ENCODE data around the gene HLX.

The HLX gene

DNA sequence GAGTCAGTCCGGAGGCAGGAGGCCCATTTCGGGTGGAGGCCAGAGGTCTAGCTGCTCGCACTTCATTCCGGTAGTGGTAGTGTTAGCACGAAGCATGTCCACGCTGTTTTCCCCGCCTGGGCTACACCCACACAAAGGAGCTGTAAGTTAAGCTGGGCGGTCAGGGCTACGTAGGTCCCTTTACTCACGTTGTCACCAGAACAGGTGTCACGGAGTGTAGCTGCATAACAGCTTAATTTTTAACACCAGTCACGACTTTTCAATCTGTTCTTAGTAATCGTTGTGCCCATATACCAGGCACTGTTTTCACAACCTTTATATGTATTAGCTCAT lies 15.6 kb downstream of the HLX start:
- TF ChIP-seq, protein P1, sequence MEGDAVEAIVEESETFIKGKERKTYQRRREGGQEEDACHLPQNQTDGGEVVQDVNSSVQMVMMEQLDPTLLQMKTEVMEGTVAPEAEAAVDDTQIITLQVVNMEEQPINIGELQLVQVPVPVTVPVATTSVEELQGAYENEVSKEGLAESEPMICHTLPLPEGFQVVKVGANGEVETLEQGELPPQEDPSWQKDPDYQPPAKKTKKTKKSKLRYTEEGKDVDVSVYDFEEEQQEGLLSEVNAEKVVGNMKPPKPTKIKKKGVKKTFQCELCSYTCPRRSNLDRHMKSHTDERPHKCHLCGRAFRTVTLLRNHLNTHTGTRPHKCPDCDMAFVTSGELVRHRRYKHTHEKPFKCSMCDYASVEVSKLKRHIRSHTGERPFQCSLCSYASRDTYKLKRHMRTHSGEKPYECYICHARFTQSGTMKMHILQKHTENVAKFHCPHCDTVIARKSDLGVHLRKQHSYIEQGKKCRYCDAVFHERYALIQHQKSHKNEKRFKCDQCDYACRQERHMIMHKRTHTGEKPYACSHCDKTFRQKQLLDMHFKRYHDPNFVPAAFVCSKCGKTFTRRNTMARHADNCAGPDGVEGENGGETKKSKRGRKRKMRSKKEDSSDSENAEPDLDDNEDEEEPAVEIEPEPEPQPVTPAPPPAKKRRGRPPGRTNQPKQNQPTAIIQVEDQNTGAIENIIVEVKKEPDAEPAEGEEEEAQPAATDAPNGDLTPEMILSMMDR (IDR thresholded peaks at IDR 0.05): no peak

DNA sequence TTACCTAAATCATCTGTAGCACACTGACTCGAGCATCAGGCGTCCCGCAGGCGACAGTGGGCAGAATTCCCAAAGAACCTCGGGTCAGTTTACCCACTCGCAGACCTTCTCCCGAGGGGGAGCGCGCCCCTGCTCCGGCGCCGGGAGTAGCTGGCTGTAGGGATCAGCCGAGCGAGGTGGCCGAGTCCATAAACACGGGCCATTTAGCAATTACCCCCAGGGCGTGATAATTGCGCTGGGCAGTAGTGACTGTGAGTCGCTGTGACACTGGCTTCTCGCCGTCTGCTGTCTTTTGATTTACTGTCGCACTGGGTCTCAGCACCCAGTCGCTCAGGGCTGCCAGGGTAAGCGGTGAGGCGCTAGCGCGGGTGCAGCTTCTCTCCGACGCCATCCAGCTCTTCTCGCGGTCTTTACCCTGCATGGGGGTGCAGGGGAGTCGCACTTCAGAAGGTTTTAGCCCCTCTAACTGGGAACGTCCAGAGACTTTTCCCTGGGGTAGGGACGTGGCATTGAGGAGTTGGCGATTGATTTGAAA lies 16.2 kb downstream of the HLX start:
- TF ChIP-seq, protein P1 (IDR thresholded peaks at IDR 0.05): no peak

DNA sequence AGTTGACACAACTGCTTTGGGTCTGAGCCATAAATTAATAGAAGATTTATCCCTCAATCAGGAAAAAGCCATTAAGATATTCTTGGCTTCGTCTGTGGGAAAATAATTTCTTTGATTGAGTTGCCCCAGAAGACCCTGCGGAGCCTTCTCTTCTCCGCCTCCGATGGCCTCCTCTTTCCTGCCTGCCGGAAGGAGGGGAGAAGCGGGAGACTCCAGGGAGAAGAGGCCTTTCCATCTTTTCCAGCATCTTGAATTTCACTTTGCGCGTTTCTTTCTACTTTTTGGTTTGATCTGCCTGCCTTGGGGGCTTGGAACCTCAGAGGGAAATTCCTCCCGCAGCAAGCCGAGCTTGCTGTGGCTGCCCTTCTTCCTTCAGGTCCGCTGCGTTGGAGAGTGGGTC lies 16.8 kb downstream of the HLX start:
- TF ChIP-seq, protein P1 (IDR thresholded peaks at IDR 0.05): no peak

DNA sequence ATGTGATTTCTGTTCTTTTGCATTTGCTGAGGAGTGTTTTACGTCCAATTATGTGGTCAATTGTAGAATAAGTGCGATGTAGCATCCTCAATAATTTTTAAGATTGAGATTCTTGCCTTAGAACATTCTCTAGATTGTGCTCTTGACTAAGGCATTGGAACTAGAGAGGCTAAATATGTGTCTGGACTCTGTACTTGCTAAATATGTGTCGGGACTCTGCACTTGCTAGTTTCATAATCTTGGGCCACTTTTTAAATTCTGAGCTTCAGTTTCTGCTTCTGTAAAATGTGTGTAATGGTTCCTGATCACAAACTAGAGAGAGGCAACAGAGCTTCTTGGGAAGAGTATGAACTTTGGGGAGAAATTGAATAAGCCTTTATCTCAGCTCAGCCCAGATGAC lies 21.6 kb downstream of the HLX start:
- TF ChIP-seq, protein P1 (IDR thresholded peaks at IDR 0.05): no peak

DNA sequence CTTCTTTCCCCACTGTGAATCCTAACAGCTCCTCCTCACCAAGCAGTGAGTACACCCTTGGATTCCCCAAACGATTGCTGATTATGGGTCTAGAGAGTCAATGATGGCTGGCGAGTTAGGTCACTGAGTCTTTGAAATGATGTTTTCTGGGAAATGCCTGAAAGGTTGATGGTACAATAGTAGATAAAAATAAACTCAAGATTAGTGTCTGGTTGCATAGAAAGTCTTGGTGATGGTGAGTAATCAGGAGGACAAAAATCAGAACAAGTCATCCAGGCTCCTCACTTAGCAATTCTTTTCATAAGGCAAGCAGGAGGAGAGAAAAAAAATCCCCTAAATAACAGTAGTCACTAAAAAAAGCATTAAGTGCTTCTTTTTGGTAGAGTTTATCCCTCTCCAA lies 22.6 kb downstream of the HLX start:
- TF ChIP-seq, protein P1 (IDR thresholded peaks at IDR 0.05): no peak

DNA sequence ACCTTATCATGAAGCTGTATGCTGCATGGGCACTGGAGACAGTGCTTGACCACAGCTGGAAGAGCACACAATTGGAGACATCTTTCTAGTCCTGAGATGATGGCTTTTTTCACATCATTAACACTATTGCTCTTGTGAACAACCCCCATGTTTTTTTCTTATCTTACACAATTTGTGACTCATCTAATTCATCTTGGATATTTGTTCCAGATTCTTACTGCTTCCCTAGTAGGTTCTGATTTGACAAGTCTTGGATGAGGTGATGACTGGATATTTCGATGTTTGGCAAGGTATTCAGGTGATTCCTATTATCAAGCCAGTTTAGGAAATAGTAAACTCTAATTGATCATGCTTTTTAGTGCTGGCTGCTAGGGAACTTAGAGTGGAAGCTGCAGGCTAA lies 23.7 kb downstream of the HLX start:
- TF ChIP-seq, protein P1 (IDR thresholded peaks at IDR 0.05): no peak

DNA sequence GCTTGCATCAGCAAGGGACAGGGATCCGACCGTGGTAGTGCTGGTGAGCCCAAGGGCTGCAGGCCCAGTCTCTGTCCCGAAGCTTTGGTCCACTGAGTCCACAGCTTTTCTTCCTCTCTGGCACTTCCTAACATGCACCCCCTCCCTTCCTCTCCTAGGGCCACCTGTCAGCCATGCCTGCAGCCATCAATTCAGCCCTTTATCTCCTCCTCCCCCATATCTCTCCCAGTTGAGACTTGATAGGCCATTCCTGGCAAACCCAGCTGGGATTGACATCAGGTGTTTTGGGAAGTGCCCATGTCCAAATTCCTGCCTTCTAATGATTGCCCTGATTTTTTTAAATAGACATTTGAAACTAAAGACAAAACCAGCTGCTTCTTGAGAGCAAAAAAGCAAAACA lies 25.6 kb downstream of the HLX start:
- TF ChIP-seq, protein P1 (IDR thresholded peaks at IDR 0.05): no peak
